Activated T-cell treated with anti-CD3 and anti-CD28 coated beads for 24 hours (primary cell): ENCODE measurements around the gene SPATA24.
"Not testable (repeated sequence)": the region's sequence is repeated elsewhere in the genome, so short reads cannot be mapped to it uniquely, and the experiment has no call there.

Experiments used
- DNase-seq: peaks from one replicate; pipeline ENCODE4 v3.0.0-alpha.2; 2020; ENCODE audit warnings: low read depth

SPATA24 gene

GRCh38 chr5:139382807-139383206 is 21.1 kb downstream of the SPATA24 start:
- no peak for DNase-seq

- no peak for DNase-seq
Observed at GRCh38 chr5:139381837-139382761, 21.8 kb downstream of the SPATA24 start.

GRCh38 chr5:139379626-139380449 is 24.1 kb downstream of the SPATA24 start:
- DNase-seq, result no peak

GRCh38 chr5:139378941-139379361 is 24.9 kb downstream of the SPATA24 start:
- DNase-seq, result no peak

- DNase-seq, result no peak
Observed at GRCh38 chr5:139378101-139378825, 25.6 kb downstream of the SPATA24 start.

- no peak for DNase-seq
Observed at GRCh38 chr5:139377226-139377625, 26.7 kb downstream of the SPATA24 start.

- no peak for DNase-seq
Observed at GRCh38 chr5:139376364-139376763, 27.5 kb downstream of the SPATA24 start.

- no peak for DNase-seq
Observed at GRCh38 chr5:139374909-139375308, 29.0 kb downstream of the SPATA24 start.

- no peak for DNase-seq
Observed at GRCh38 chr5:139371482-139372435, 32.1 kb downstream of the SPATA24 start.

GRCh38 chr5:139369181-139369580 is 34.7 kb downstream of the SPATA24 start:
- no peak for DNase-seq

GRCh38 chr5:139368613-139369012 is 35.3 kb downstream of the SPATA24 start:
- no peak for DNase-seq

- DNase-seq, result no peak
Observed at GRCh38 chr5:139364466-139364865, 39.4 kb downstream of the SPATA24 start.

- no peak for DNase-seq
Observed at GRCh38 chr5:139363937-139364336, 40.0 kb downstream of the SPATA24 start.

GRCh38 chr5:139361835-139362429 is 42.0 kb downstream of the SPATA24 start:
- no peak for DNase-seq

- no peak for DNase-seq
Observed at GRCh38 chr5:139360384-139360783, 43.5 kb downstream of the SPATA24 start.

GRCh38 chr5:139358064-139358463 is 45.8 kb downstream of the SPATA24 start:
- DNase-seq, result no peak

- not testable (repeated sequence) for DNase-seq
Observed at GRCh38 chr5:139355900-139356299, 48.0 kb downstream of the SPATA24 start.

- no peak for DNase-seq
Observed at GRCh38 chr5:139354186-139354585, 49.7 kb downstream of the SPATA24 start.

- DNase-seq, result not testable (repeated sequence)
Observed at GRCh38 chr5:139347863-139348262, 56.0 kb downstream of the SPATA24 start.
